Measurements from ENCODE around the gene SPATA4.

SPATA4 gene

GRCh38 chr4:176153124-176153523 is 42.3 kb downstream of the SPATA4 start:
- Mint-ChIP-seq H3K9me3 (ENCODE audit: low read depth) (no peaks in the 10 kb centered on the region), H3K27me3 (no peaks in the 10 kb centered on the region), H3K4me1 (ENCODE audit: low read depth) (no peaks in the 10 kb centered on the region), H3K4me3 (no peak overlapping the region), H3K36me3 (peaks cover 2% of the 10 kb centered on the region), H3K27ac (no peak overlapping the region)

GRCh38 chr4:176150704-176151103 is 44.7 kb downstream of the SPATA4 start:
- H3K4me3 Mint-ChIP-seq, result no peak overlapping the region

GRCh38 chr4:176150356-176150682 is 45.1 kb downstream of the SPATA4 start:
- Mint-ChIP-seq H3K4me3 (no peak overlapping the region), H3K36me3 (no peaks in the 10 kb centered on the region), H3K27me3 (no peaks in the 10 kb centered on the region), H3K27ac (no peak overlapping the region), H3K9me3 (ENCODE audit: low read depth) (no peaks in the 10 kb centered on the region), H3K4me1 (ENCODE audit: low read depth) (no peaks in the 10 kb centered on the region)

More at GRCh38 chr4:176150704-176151103, 44.7 kb downstream of the SPATA4 start:
- no peak overlapping the region for H3K27ac Mint-ChIP-seq
- no peaks in the 10 kb centered on the region for H3K9me3 Mint-ChIP-seq (ENCODE audit: low read depth)
- no peaks in the 10 kb centered on the region for H3K4me1 Mint-ChIP-seq (ENCODE audit: low read depth)
- H3K36me3 Mint-ChIP-seq, result no peaks in the 10 kb centered on the region
- H3K27me3 Mint-ChIP-seq, result no peaks in the 10 kb centered on the region

- Mint-ChIP-seq H3K4me1 (ENCODE audit: low read depth) (no peaks in the 10 kb centered on the region), H3K36me3 (no peaks in the 10 kb centered on the region), H3K27ac (no peak overlapping the region), H3K9me3 (ENCODE audit: low read depth) (no peaks in the 10 kb centered on the region), H3K27me3 (no peaks in the 10 kb centered on the region), H3K4me3 (no peak overlapping the region)
Observed at GRCh38 chr4:176149680-176150355, 45.6 kb downstream of the SPATA4 start.

- no peaks in the 10 kb centered on the region for H3K27me3 Mint-ChIP-seq
- no peaks in the 10 kb centered on the region for H3K4me1 Mint-ChIP-seq (ENCODE audit: low read depth)
- H3K36me3 Mint-ChIP-seq, result no peaks in the 10 kb centered on the region
- no peak overlapping the region for H3K27ac Mint-ChIP-seq
- H3K9me3 Mint-ChIP-seq (ENCODE audit: low read depth), result no peaks in the 10 kb centered on the region
- H3K4me3 Mint-ChIP-seq, result no peak overlapping the region
Observed at GRCh38 chr4:176142253-176142652, 53.1 kb downstream of the SPATA4 start.

GRCh38 chr4:176139518-176139917 is 55.9 kb downstream of the SPATA4 start:
- no peaks in the 10 kb centered on the region for H3K9me3 Mint-ChIP-seq (ENCODE audit: low read depth)
- no peaks in the 10 kb centered on the region for H3K4me1 Mint-ChIP-seq (ENCODE audit: low read depth)
- H3K4me3 Mint-ChIP-seq, result no peak overlapping the region
- peaks cover 1% of the 10 kb centered on the region for H3K27me3 Mint-ChIP-seq
- no peak overlapping the region for H3K27ac Mint-ChIP-seq
- no peaks in the 10 kb centered on the region for H3K36me3 Mint-ChIP-seq

GRCh38 chr4:176137631-176138030 is 57.8 kb downstream of the SPATA4 start:
- Mint-ChIP-seq H3K27me3 (peaks cover 1% of the 10 kb centered on the region), H3K9me3 (ENCODE audit: low read depth) (no peaks in the 10 kb centered on the region)

GRCh38 chr4:176134670-176135069 is 60.7 kb downstream of the SPATA4 start:
- Mint-ChIP-seq H3K36me3 (no peaks in the 10 kb centered on the region), H3K9me3 (ENCODE audit: low read depth) (no peaks in the 10 kb centered on the region), H3K4me1 (ENCODE audit: low read depth) (no peaks in the 10 kb centered on the region), H3K4me3 (no peak overlapping the region), H3K27ac (no peak overlapping the region), H3K27me3 (peaks cover 4% of the 10 kb centered on the region)

More at GRCh38 chr4:176137631-176138030, 57.8 kb downstream of the SPATA4 start:
- Mint-ChIP-seq H3K4me3 (no peak overlapping the region), H3K36me3 (no peaks in the 10 kb centered on the region), H3K27ac (no peak overlapping the region), H3K4me1 (ENCODE audit: low read depth) (no peaks in the 10 kb centered on the region)
